Activated T-cell treated with anti-CD3 and anti-CD28 coated beads, Interleukin-2, amount 50 U/mL, for 1 hour (primary cell): ENCODE results near the gene ELAVL1.

Experiments
- DNase-seq: peaks from one replicate; pipeline ENCODE4 v3.0.0-alpha.2; 2020

The ELAVL1 gene

DNA sequence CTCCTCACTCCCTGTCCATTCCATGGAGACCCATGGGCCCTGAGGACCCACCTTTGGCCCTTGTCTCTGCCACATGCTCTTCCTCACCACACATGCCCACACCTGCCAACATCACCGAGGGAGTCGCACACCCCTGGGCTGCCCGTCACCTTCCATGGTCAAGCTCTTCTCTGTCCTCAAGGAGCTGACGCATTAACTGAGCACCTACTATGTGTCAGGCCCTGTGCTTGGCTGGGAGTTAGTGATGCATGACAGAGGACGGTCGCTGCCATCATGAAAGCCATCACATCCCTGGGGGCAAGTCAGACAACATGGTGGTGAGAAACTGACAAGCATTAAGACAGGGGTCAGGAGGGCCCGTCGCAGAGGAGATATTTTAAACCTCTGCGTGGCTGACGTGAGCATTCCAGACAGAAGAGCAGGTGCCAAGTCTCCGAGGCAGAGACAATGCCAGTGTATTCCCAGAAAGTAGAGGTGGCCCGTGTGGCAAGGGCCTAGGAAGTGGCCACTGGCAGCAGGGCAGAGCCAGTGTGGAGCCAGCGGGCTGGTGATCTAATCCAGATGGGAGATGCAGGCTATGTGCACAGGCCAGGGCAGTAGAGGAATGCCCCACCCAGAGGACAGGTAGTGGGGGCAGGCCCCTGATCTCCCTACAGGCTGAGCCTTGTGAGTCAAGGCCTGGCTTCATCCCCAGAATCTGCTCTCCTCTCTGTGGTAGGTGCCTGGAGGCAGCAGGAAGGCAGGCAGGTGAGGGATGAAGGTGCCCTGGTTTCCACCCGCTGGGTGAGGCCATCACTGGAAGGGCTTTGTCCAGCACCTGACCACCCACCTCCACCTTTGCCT lies 21.2 kb downstream of the ELAVL1 start:
- DNase-seq: no peak

DNA sequence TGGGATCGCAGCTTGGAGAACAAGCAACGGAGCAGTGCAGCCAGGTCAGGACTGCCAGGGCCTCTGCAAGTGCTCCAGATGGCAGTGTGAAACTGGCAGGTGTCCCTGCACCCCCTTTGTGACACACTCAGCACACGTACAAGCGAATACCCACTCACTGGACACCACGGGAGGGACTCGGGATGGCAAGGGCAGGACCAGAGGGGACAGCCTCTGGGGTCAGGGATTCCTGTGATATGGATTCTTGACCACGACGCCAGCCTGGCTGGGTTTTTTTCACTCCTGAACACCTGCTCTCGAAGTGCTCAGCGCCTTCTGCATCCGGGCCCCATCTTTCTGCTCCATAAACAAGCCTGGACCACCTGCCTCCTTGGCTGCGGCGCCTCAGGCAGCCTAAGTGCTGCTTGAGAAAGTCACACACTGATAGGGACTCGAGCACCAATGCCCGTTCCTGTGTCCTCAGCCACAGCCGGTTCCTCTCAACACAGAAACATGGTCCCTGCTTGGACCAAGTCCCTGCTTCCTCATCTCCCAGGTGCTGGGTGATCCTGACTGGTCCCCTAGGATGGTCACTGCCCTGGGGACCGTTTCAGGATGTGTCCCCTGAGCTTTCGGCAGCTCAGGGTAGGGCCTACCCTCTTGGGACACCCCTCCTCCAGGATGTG lies 22.0 kb downstream of the ELAVL1 start:
- no peak for DNase-seq

DNA sequence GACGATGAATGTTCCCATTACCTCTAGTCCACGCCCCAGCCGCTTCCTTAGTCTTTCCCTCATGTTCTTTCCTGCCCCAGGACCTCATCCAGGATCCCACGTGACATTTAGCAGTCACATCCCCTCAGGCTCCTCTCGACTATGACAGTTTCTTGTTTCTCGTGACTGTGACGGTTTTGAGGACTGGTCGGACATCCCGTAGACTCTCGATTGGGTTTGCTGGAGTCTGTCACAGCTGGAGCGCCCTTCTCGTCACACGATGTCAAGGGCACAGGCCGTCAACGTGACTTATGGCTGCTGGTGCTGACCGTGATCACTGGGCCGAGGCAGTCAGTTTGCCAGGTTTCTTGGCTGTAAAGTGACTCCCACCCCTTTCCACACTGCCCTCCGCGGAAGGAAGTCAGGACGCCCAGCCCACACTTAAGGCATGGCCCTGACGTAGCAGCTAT lies 22.8 kb downstream of the ELAVL1 start:
- no peak for DNase-seq

DNA sequence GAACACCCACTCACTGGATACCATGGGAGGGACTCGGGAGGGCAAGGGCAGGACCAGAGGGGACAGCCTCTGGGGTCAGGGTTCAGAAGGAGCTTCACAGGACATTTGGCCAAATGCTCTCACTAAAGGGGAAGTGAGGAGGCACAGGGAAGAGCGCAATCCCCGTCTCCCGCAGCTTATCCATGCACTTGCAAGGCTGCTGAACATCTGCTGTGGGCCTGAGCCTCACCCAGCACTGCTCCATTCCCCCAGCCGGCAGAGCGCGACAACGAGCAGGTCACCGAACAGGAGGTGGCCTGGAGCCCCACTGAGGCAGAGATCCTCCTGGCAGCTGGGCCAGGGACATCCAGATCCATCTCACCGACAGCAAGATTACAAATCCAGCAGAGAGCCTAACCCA lies 23.3 kb downstream of the ELAVL1 start:
- no peak for DNase-seq

DNA sequence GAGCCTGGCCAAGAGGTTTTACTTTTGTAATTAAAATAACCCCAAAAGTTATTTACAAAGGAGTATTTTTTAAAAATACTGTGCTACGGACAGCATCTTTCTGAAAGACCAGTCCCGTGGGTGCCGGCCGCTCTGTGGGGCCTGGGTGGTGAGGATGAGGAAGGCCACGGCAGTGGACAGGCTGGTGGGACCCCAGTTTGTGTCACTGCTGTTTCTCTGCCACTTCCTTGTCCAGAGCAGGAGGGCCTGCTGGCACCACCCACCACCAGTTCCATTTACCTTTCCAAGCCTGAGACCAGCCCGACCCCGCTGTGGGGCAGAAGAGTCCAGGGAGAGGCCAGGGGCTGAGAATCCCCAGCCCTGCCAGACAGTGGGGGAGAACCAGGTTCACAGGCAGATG lies 23.8 kb downstream of the ELAVL1 start:
- DNase-seq: no peak

DNA sequence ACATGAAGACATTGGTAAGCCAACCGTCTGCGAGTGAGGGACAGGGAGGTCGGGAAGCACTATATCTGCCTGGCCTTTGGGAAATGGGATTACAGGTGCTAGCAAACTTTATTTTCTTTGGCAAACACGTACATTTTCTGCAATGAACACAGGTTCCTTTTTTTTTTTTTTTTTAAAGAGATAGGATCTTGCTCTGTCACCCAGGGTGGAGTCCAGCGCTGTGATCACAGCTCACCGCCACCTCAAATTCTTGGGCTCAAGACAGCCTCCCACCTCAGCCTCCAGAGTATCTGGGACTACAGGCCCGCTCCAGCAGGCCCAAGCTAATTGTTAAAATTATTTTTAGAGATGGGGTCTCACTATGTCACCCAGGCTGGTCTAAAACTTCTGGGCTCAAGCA lies 24.2 kb downstream of the ELAVL1 start:
- no peak for DNase-seq

DNA sequence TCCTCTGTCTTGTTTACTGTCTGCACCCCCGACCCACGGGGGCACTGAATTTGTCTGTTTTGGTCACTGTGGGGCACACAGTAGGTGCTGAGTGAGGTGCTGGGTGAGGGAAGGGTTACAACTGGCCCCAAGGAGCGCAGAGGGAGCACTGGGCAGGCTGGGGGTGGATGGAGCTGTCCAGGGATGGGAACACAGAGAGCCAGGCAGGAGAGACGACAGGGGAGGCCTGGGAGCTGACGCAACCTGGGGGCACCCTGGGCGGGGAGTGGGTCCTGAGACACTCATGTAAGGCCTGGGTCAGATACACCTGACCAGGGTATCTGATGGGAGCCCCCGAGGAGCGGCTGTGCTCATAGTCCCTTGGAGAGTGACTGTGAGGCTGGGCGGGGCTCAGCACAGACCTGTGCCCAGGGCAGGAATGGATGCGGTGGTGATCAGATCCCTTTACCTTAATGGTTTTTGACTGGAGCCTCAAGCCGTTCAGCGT lies 24.8 kb downstream of the ELAVL1 start:
- no peak for DNase-seq

DNA sequence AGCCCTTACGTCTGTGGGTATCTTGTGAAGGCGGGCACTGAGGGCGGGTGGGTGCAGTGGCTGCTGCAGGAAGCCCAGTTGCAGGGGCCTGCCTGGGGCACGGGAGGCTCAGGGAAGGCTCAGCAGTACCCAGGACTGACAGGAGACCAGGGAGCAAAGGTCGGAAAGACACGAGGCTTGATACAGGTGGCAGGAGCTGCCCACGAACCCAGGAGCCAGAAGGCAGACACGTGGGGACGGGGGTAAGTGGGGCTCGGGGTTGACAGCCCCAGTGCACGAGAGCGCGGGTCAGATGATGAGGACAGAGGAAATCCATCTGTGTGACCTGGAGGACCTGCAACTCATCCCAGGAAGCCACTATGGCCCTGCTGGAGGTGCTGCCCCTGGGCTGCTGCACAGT lies 25.3 kb downstream of the ELAVL1 start:
- DNase-seq: no peak

DNA sequence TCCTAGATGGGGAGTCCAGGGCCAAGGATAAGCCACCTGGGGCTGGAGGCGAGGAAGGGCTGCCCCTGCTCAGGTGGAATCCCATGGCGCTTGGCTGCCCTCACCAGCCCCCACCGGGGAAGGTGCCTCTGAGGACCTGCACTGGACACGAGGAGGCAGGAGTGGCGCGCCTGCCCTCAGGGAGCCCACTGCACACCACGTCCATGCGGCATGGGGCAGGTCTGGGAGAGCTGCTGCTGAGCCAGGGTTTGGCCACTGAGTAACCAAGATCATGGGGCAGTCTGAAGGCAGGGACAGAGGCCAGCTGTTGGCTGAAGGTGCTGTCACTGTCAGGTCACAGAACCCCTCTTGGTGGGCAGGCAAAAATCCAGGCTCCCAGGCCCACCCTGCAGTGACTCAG lies 25.9 kb downstream of the ELAVL1 start:
- DNase-seq: no peak

DNA sequence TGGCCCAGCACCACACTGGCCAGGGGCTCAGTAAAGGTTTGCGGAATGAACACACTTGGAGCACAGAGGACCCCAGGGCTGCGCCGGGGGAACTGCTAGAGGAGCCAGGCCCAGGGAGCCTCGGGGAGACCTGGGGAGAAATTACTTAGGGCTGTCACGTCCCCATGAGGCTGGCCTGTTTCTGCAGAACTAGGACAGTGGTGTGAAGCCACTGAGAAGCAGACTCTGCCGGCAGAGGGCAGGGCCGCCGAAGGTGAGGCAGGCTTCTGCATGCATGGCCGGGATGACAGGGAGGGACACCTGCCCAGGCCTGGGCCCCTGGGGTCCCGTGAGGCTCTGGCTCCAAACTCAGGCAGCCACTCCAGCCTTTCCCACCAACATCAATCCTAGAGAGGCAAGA lies 26.4 kb downstream of the ELAVL1 start:
- DNase-seq: no peak

DNA sequence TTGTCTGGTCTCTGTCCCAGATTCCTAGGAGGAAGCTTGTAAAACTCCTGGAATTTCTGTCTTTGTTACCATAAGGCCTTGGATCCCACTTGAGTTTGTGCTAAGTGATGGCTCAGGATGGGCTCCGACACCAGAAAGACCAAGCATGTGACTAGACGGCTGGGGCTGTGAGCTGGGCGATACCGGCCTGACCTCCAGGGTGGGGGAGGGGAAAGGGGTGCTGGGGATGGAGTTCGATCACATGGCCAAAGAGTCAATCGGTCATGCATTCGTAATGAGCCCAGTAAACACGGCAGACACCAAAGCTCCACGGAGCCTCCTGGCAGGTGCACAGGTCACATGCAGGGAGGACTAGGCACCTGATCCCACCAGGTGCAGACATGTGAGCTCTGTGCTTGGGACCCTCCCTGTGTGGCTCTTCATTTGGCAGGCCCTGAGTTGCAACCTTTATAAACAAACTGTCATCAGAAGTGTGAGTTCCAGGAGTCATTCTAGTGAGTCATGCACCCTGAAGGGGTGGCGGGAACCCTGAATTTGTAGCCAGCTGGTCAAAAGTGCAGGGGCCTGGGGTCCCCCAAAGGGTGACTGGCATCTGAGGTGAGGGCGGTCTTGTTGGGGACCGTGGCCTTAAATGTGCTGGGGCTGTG lies 27.1 kb downstream of the ELAVL1 start:
- no peak for DNase-seq

DNA sequence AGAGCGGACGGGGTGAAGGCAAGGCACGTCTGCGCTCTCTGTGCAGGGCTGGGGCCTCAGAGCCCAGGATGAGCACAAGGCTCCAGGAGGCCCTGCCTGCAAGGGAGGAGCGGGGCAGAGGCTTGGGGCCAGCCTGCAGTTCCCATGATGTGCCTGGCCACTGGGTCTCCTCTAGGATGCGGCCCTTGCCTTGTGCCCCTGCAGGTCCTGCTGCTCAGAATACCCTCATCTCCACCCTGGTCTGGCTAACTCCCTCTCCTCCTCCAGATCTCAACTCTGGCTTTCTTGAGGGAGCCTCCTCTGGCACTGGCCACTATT lies 27.8 kb downstream of the ELAVL1 start:
- DNase-seq: no peak

DNA sequence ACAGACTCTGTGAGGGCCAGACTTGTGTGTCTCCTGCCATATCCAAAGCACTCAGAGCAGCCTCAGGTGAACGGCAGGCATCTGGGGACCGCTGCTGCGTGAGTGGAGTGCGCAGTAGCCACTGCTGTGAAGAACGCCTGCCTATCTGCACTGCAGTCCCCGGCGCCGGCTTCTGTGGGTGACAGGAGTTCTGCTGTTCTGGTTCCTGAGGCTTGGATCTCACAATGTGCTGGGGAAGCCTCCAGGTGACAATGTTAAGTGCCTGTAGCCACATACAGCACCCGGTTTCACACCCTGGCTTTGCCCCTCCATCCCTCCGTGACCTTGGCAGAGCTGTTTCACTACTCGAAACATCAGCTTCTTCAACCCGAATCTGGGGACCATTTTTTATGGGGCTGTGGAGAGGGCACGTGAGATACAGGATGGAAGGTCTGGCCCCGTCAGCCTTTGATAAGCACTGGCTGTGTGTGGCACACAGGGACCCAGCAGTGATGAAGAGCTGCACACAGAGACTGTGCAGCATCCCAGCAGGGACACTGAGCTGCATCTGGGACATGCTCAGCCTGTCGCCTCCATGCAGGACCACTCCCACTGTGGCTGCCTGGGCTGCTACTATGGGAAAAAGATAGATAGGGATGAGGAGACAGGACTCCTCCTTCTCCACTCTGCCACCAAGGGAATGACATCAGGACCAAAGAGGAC lies 28.3 kb downstream of the ELAVL1 start:
- no peak for DNase-seq

DNA sequence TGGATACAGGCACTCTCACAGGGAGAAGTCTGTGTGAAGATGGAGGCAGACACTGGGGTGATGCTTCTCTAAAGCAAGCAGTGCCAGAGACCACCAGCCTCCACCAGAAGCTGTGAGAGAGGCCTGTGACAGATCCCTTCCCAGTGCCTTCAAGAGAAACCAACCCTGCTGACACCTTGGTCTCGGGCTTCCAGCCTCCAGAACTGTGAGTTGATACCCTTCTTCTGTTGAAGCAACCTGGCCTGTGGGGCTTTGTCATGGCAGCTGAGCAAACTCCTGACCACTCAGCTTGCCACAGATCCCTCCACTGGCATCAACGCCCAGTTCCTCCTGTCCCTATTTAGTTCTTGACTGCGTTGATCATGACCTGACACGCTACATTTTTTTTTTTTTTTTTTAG lies 29.0 kb downstream of the ELAVL1 start:
- no peak for DNase-seq

DNA sequence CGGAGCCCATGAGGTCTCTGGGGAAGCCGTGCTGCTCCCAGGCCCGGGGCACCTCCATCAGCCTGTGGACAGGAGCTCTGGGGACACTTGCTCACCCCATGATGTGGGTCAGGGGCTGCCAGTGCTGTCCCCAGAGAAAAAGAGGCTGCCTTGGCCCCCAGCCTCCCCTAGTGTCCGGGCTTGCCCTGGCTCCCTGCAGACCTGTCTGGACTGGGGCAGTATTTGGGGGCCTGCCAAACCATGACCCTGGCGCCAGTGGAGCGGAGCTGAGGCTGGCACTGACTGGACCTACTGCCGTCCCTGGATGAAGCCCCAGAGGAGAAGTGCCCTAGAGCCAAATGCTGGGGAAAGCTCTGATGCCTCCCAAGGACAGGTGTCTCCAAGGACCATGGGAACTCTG lies 30.4 kb downstream of the ELAVL1 start:
- no peak for DNase-seq

DNA sequence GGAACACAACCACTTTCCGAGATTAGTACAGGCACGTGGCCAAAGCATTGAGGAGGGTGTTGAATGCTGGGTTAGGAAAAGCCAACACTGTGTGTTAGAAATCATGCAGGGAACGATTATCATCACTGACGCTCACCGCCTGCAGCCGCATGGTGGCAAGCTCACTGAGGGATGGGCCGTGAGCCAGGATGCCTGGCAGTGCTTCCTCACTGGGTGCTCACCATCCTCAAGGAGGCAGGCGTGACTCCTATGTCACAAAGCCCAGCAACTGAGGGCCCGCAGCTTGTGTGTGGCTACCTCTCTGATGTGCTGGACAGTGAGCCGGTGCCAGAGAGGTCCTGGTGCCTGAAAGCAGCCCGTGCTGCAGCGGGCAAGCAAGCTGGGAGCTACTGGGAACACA lies 31.6 kb downstream of the ELAVL1 start:
- no peak for DNase-seq

DNA sequence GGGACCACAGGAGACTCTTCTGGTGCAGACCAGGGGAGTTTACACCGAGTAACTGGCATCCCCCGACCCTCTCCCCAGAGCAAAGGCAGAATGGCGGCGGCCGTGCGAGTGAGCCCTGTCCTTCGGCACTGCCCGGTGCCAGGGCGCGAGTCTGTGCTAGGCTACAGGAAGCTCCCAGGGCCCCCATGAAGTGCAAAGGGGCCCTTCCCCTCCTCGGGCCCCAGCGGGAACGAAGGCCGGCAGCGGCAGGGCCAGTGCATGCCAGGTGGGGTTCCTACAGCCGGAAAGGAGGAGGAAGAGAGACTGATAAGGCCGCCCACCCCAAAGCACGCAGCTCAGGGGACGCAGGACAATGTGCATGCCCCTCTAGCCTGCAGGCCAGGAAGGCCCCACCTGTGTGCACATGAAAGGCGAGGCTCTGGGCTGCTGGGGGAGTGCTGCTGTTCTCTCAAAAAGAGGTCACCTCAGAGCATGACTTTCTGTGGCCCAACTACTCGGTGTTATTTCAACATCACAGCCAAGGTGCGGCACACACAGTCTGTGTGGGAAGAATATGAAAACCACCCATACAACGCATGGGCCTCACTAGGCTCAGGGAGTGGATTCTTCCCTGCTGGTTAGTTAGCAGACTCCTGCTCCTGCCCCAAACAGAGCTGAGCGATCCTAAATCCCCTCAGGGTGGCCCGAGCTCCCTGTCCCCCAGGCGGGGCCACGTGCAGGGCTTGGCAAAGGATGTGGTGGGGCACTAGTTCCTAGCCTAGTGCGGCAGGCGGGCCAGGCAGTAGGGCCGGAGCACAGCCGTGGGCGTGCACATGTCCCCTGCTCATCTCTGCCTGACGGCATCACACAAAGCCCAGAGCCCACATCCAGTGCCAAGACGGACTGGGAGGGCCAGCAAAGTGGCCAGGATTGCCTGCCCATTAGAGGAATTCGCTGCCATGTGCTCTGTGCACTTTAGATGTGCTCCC lies 33.6 kb downstream of the ELAVL1 start:
- DNase-seq: no peak

DNA sequence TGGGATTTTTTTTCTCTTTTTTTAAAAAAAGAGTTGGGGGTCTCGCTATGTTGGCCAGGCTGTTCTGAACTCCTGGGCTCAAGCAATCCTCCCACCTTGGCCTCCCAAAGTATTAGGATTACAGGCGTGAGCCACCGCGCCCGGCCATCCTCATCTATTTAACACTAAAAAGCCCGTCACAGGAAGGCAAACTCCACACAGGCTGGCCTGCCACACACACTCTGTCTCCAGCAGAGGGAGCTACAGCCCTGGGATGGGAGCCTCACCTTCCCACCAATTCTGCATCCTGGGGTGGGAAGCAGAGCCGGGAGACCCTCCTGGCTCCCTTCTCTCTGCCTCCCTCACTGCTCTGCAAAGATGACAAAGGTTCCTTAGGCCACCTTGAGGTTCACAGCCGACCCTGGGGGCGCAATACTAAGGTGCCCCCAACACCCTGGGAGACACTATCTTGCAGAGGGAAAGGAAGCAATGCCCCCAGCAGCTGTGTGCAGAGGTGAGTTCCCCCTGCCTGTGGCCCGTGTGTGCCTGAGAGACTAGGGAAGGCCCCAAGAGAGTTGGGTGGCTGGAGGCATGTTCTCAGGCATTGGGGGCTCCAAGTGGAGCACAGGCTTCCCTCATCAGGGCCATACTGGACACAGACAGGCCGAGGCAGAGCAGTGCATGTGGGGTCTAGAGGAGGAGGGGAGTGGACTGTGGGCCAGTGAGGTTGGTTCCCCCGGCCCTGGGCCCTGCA lies 34.6 kb downstream of the ELAVL1 start:
- DNase-seq: no peak

DNA sequence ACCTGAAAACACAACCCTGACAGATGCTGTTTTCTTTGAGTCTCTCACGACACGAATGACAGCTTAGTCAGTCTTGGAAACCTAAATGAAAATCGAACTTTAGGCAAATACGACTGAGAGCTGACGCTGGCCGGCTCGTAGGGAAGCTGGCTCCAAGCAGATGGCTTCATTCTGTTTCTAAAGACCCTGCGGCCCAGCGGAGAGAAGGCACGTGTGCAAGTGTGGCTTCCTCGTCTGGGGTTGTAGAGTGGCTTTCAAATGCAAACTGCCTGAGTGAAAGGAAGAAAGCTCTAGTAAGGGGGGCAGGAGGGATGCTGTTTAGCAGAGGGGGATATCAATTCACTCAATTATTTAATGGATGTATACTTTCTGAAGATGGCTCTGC lies 35.9 kb downstream of the ELAVL1 start:
- DNase-seq: no peak

DNA sequence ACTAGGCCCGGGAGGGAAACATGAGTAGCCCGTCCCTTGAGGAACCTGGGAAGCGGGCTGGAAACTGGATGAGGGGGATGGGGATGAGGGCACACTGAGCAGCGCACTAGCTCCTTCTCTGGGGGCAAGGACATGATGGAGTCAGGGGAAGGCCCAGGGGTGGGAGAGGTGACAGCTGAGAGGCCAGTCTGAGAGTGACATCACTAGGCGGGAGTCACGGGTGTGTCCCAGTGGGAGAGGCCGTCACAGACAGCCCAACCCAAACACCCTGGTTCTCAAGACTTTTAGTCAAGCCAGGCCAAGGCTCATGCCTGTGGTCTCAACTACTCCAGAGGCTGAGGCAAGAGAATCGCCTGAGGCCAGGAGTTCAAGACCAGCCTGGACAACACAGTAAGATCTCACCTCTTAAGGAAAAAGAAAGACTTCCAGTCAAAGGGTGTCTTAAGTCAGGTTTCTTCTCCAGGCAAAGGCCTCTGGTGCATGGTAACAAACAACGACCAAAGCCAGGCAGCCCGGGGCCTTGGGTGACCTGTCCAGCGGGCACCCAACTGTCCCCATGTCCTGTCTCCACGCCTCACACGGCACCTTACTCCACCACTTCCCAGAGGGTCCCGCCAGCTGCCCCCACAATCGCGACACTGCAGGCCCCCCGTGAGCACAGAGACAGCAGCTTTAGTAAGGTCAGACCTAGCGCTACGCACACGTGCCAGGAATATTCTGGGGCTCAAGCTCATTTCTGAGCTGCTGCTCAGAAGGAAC lies 36.5 kb downstream of the ELAVL1 start:
- no peak for DNase-seq
